WTC11 (cell line): ENCODE measurements around the gene WDR31. TPM values are rescaled to one million over a fixed set of nuclear protein-coding genes. Genes with fewer than 3 reads are reported as not detected.

Experiments used
- ATAC-seq: fragments of 200-7000 bp; cut with Tn5 transposase; 2 replicates; pipeline ENCODE4 v1.10.0; 2021; ENCODE audit warnings: mild to moderate bottlenecking, moderate library complexity
- CTCF ChIA-PET: fragments of 300-600 bp; sonication (Branson Sonifier 250); formaldehyde crosslinking; loops from one replicate; lab custom pipeline; 2021; ENCODE audit warnings: antibody characterized with exemption; lab: Charles Lee
- POLR2A ChIA-PET: fragments of 350-600 bp; sonication (Branson Sonifier 250); formaldehyde crosslinking; loops from one replicate; lab custom pipeline; 2021; ENCODE audit warnings: antibody characterized with exemption; lab: Charles Lee
- DNase-seq: peaks from one replicate; pipeline ENCODE4 v3.0.0; 2021; ENCODE audit warnings: low spot score
- H3K27ac Mint-ChIP-seq: 2 replicates; pipeline ENCODE4 v1.8.0; 2021; ENCODE audit warnings: mixed read lengths
- H3K27me3 Mint-ChIP-seq: 2 replicates; pipeline ENCODE4 v1.8.0; 2021; ENCODE audit warnings: low read depth, mild to moderate bottlenecking, moderate library complexity, mixed read lengths
- H3K36me3 Mint-ChIP-seq: 2 replicates; pipeline ENCODE4 v1.8.0; 2021; ENCODE audit warnings: mixed read lengths
- H3K4me1 Mint-ChIP-seq: 2 replicates; pipeline ENCODE4 v1.8.0; 2022; ENCODE audit warnings: mixed read lengths
- H3K4me3 Mint-ChIP-seq: 2 replicates; pipeline ENCODE4 v1.8.0; 2021; ENCODE audit warnings: mild to moderate bottlenecking, moderate library complexity, mixed read lengths
- H3K9me3 Mint-ChIP-seq: 2 replicates; pipeline ENCODE4 v1.8.0; 2021; ENCODE audit warnings: mixed read lengths
- CBFB ChIP-seq: sonication (generic); formaldehyde crosslinking; IDR thresholded peaks from 2 replicates; pipeline ENCODE4 v1.8.1; 2022; ENCODE audit warnings: mild to moderate bottlenecking, low read depth, missing genetic modification reagents
- HMGA2 ChIP-seq: fragments of 250-450 bp; sonication (Bioruptor Pico); IDR thresholded peaks from 2 replicates; pipeline ENCODE4 v1.4.0; 2021; ENCODE audit warnings: mild to moderate bottlenecking, moderate library complexity
- JUN ChIP-seq: sonication (generic); formaldehyde crosslinking; IDR thresholded peaks from 2 replicates; pipeline ENCODE4 v1.8.0; 2023; ENCODE audit warnings: mild to moderate bottlenecking, missing genetic modification reagents
- KAT7 ChIP-seq: sonication (generic); formaldehyde crosslinking; IDR thresholded peaks from 2 replicates; pipeline ENCODE4 v1.8.1; 2023; ENCODE audit warnings: missing genetic modification reagents, mild to moderate bottlenecking, borderline replicate concordance
- MXD4 ChIP-seq: fragments of 250-450 bp; sonication (Bioruptor Pico); IDR thresholded peaks from 2 replicates; pipeline ENCODE4 v1.8.0; 2021; ENCODE audit warnings: mild to moderate bottlenecking, moderate library complexity, borderline replicate concordance
- NFE2L1 ChIP-seq: sonication (generic); formaldehyde crosslinking; IDR thresholded peaks from 2 replicates; pipeline ENCODE4 v1.8.1; 2023; ENCODE audit warnings: missing genetic modification reagents
- NR1H2 ChIP-seq: sonication (generic); formaldehyde crosslinking; IDR thresholded peaks from 2 replicates; pipeline ENCODE4 v1.9.0; 2021; ENCODE audit warnings: mild to moderate bottlenecking, moderate library complexity, missing genetic modification reagents
- PRRX2 ChIP-seq: fragments of 250-450 bp; sonication (Bioruptor Pico); IDR thresholded peaks from 2 replicates; pipeline ENCODE4 v1.8.0; 2021; ENCODE audit warnings: mild to moderate bottlenecking
- SMAD4 ChIP-seq: sonication (generic); formaldehyde crosslinking; IDR thresholded peaks from 2 replicates; pipeline ENCODE4 v1.8.0; 2022; ENCODE audit warnings: mild to moderate bottlenecking, missing genetic modification reagents
- SP1 ChIP-seq: sonication (generic); formaldehyde crosslinking; conservative IDR thresholded peaks from 2 replicates; pipeline ENCODE4 v1.8.1; 2022; ENCODE audit warnings: missing genetic modification reagents
- TEAD4 ChIP-seq: sonication (generic); formaldehyde crosslinking; IDR thresholded peaks from 2 replicates; pipeline ENCODE4 v1.8.0; 2022; ENCODE audit warnings: mild to moderate bottlenecking, missing genetic modification reagents
- USF2 ChIP-seq: sonication (generic); formaldehyde crosslinking; IDR thresholded peaks from 2 replicates; pipeline ENCODE4 v1.8.1; 2023; ENCODE audit warnings: mild to moderate bottlenecking, missing genetic modification reagents, moderate library complexity
- ZNF263 ChIP-seq: sonication (generic); formaldehyde crosslinking; IDR thresholded peaks from 2 replicates; pipeline ENCODE4 v1.8.1; 2022; ENCODE audit warnings: low read depth, mild to moderate bottlenecking, moderate library complexity, missing genetic modification reagents
- ZNF396 ChIP-seq: fragments of 250-450 bp; sonication (Bioruptor Pico); IDR thresholded peaks from 2 replicates; pipeline ENCODE4 v1.8.0; 2021; ENCODE audit warnings: mild to moderate bottlenecking, moderate library complexity, borderline replicate concordance
- ZNF416 ChIP-seq: fragments of 250-450 bp; sonication (Bioruptor Pico); IDR thresholded peaks from 2 replicates; pipeline ENCODE4 v1.9.0; 2021; ENCODE audit warnings: mild to moderate bottlenecking, inconsistent platforms
- total RNA-seq: library from RNA; stranded (reverse); gene quantifications from 3 replicates; pipeline ENCODE4 v1.2.3, GENCODE V29; 2021
- TF ChIP-seq, protein P1 (sequence below): fragments of 250-450 bp; sonication (Bioruptor Pico); IDR thresholded peaks from 2 replicates; pipeline ENCODE4 v1.9.0; 2021; ENCODE audit warnings: mild to moderate bottlenecking, borderline replicate concordance
- TF ChIP-seq, protein P2 (sequence below): sonication (generic); formaldehyde crosslinking; IDR thresholded peaks from 2 replicates; pipeline ENCODE4 v1.8.1; 2023; ENCODE audit warnings: mild to moderate bottlenecking, missing genetic modification reagents, borderline replicate concordance
- TF ChIP-seq, protein P3 (sequence below): sonication (generic); formaldehyde crosslinking; IDR thresholded peaks from 2 replicates; pipeline ENCODE4 v1.8.1; 2023; ENCODE audit warnings: mild to moderate bottlenecking, moderate library complexity, missing genetic modification reagents

Gene WDR31
- total RNA-seq, 1 experiment from 2014 or later: 0.37 TPM

DNA sequence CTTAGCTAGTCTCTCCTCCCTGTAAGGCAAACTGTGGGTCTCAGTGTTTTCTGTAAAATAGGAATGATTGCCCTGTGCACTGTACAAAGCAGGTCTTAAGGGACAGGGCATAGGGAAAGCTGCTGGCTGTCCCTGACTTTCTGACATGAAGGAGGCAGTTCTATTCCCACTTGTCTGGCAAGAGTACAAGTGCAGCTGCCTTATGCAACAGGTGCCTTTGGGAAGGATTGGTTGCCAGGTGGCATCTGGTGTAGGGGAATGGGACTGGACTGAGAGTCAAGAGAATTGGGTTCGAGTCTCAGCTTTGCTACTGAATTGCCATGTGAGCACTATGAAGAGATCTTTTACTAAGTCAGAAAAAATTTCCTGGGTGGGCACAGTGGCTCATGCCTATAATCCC, 19.3 kb upstream of the WDR31 start (continued):
- TF ChIP-seq, protein P1, sequence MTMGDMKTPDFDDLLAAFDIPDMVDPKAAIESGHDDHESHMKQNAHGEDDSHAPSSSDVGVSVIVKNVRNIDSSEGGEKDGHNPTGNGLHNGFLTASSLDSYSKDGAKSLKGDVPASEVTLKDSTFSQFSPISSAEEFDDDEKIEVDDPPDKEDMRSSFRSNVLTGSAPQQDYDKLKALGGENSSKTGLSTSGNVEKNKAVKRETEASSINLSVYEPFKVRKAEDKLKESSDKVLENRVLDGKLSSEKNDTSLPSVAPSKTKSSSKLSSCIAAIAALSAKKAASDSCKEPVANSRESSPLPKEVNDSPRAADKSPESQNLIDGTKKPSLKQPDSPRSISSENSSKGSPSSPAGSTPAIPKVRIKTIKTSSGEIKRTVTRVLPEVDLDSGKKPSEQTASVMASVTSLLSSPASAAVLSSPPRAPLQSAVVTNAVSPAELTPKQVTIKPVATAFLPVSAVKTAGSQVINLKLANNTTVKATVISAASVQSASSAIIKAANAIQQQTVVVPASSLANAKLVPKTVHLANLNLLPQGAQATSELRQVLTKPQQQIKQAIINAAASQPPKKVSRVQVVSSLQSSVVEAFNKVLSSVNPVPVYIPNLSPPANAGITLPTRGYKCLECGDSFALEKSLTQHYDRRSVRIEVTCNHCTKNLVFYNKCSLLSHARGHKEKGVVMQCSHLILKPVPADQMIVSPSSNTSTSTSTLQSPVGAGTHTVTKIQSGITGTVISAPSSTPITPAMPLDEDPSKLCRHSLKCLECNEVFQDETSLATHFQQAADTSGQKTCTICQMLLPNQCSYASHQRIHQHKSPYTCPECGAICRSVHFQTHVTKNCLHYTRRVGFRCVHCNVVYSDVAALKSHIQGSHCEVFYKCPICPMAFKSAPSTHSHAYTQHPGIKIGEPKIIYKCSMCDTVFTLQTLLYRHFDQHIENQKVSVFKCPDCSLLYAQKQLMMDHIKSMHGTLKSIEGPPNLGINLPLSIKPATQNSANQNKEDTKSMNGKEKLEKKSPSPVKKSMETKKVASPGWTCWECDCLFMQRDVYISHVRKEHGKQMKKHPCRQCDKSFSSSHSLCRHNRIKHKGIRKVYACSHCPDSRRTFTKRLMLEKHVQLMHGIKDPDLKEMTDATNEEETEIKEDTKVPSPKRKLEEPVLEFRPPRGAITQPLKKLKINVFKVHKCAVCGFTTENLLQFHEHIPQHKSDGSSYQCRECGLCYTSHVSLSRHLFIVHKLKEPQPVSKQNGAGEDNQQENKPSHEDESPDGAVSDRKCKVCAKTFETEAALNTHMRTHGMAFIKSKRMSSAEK (CRISPR knock-in tag): no peak
- no peak for TF ChIP-seq USF2 (CRISPR knock-in tag)

DNA sequence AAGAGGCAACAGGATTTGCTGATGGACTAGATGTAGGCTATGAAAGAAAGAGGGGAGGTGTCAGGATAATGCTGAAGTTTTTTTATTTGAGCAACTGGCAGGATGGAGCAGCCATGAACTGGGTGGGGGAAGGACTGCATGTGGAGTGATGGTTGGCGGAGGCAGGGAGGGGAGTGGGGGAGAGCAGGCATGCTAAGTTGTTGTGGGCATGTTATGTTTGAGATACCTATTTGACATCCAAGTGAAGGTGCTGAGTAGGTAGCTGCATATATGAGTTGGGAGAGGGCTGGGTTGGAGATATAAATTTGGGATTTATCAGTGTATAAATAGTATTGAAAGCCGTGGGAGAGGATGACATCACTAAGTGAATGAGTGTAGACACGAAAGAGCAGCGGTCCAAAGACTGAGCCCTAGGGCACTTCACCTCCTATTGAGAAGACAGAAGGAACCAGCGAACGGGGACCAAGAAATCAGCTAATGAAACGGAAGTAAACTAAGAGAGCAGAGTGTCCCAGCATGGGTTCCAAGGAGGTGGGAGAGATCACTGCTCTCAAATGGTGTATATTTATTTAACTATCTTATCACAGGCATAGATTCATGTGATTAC, 16.7 kb upstream of the WDR31 start:
- Mint-ChIP-seq H3K36me3 (no peaks in the 10 kb centered on the region), H3K27ac (no peak overlapping the region), H3K4me3 (no peak overlapping the region), H3K27me3 (no peaks in the 10 kb centered on the region), H3K4me1 (peaks cover 12% of the 10 kb centered on the region), H3K9me3 (no peaks in the 10 kb centered on the region)
- ChIA-PET CTCF (no interaction called here), POLR2A (no interaction called here)
- TF ChIP-seq TEAD4 (CRISPR knock-in tag): no peak
- TF ChIP-seq JUN (CRISPR knock-in tag): no peak
- no peak for TF ChIP-seq PRRX2 (CRISPR knock-in tag)
- no peak for TF ChIP-seq NFE2L1 (CRISPR knock-in tag)
- no peak for TF ChIP-seq CBFB (CRISPR knock-in tag)
- no peak for TF ChIP-seq SP1 (CRISPR knock-in tag)
- TF ChIP-seq USF2 (CRISPR knock-in tag): no peak
- TF ChIP-seq KAT7: no peak
- no peak for TF ChIP-seq ZNF263
- TF ChIP-seq, protein P2, sequence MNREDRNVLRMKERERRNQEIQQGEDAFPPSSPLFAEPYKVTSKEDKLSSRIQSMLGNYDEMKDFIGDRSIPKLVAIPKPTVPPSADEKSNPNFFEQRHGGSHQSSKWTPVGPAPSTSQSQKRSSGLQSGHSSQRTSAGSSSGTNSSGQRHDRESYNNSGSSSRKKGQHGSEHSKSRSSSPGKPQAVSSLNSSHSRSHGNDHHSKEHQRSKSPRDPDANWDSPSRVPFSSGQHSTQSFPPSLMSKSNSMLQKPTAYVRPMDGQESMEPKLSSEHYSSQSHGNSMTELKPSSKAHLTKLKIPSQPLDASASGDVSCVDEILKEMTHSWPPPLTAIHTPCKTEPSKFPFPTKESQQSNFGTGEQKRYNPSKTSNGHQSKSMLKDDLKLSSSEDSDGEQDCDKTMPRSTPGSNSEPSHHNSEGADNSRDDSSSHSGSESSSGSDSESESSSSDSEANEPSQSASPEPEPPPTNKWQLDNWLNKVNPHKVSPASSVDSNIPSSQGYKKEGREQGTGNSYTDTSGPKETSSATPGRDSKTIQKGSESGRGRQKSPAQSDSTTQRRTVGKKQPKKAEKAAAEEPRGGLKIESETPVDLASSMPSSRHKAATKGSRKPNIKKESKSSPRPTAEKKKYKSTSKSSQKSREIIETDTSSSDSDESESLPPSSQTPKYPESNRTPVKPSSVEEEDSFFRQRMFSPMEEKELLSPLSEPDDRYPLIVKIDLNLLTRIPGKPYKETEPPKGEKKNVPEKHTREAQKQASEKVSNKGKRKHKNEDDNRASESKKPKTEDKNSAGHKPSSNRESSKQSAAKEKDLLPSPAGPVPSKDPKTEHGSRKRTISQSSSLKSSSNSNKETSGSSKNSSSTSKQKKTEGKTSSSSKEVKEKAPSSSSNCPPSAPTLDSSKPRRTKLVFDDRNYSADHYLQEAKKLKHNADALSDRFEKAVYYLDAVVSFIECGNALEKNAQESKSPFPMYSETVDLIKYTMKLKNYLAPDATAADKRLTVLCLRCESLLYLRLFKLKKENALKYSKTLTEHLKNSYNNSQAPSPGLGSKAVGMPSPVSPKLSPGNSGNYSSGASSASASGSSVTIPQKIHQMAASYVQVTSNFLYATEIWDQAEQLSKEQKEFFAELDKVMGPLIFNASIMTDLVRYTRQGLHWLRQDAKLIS (CRISPR knock-in tag): no peak
- TF ChIP-seq ZNF416: no peak
- DNase-seq: no peak
- ATAC-seq: no peak

GRCh38 chr9:113355040-113355596, 15.0 kb upstream of the WDR31 start:
- ChIA-PET CTCF (interaction anchor here (0.7 to 1.0 kb wide), 7 partner anchors 12 to 55 kb away, joined by 3 to 5 read pairs (median 3); partner anchors contain the start of genes ALAD, C9orf43 and POLE3), POLR2A (interaction anchor here (0.9 kb wide), 1 partner anchor 15 kb away, joined by 3 read pairs; the partner anchor contains the start of gene WDR31)
- Mint-ChIP-seq H3K9me3 (no peaks in the 10 kb centered on the region), H3K36me3 (no peaks in the 10 kb centered on the region), H3K27ac (no peak overlapping the region), H3K27me3 (peaks cover 8% of the 10 kb centered on the region), H3K4me1 (peaks cover 15% of the 10 kb centered on the region), H3K4me3 (no peak overlapping the region)
- DNase-seq (no peak), ATAC-seq (peak; percentile 70)
- TF ChIP-seq HMGA2 (CRISPR knock-in tag) (no peak), MXD4 (no peak), ZNF396 (CRISPR knock-in tag) (no peak), NR1H2 (CRISPR knock-in tag) (no peak), SMAD4 (CRISPR knock-in tag) (no peak)
- TF ChIP-seq, protein P3, sequence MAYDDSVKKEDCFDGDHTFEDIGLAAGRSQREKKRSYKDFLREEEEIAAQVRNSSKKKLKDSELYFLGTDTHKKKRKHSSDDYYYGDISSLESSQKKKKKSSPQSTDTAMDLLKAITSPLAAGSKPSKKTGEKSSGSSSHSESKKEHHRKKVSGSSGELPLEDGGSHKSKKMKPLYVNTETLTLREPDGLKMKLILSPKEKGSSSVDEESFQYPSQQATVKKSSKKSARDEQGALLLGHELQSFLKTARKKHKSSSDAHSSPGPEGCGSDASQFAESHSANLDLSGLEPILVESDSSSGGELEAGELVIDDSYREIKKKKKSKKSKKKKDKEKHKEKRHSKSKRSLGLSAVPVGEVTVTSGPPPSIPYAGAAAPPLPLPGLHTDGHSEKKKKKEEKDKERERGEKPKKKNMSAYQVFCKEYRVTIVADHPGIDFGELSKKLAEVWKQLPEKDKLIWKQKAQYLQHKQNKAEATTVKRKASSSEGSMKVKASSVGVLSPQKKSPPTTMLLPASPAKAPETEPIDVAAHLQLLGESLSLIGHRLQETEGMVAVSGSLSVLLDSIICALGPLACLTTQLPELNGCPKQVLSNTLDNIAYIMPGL: no peak
